Measurements from ENCODE around the gene RAB11FIP4.

Gene RAB11FIP4

DNA sequence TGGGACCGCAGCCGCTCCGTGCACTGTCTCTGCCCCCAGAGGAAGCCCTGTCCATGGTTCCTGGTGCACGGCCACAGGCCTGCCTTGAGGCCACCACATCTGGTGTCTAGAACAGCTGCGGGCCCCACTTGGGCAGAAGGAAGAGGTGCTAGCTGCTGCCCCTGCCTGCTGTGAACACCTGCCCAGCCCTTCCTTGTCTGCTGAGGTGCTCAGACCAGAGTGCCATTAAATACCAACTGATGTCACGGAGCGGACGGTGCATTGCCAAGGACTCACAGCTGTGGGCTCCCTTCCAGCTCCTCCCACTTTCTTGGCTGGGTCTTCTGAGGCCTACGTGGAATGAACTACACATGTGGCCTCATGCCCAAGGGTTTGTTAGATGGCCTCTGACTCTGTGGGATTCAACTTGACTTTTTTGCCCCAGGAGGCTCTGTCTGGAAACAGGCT is 146.1 kb downstream of the RAB11FIP4 start:
- no peaks in the 10 kb centered on the region for H3K27me3 ChIP-seq (ENCODE audit: insufficient read depth, low read length, poor library complexity, severe bottlenecking)
- peaks cover 62% of the 10 kb centered on the region for H3K4me1 ChIP-seq (ENCODE audit: insufficient read depth, low read length, poor library complexity, severe bottlenecking)
- peak overlapping the region; percentile 22 for H3K4me3 ChIP-seq (ENCODE audit: low read length, poor library complexity, severe bottlenecking)
- H3K9me2 ChIP-seq (replicated peaks; ENCODE audit: low read depth, low read length), result no peaks in the 10 kb centered on the region
- no peaks in the 10 kb centered on the region for H3F3A ChIP-seq (ENCODE audit: low read depth)
- TF ChIP-seq CTCF (conservative IDR thresholded peaks at IDR 0.05; ENCODE audit: low read length), result no peak
- no peak for TF ChIP-seq EZH2phosphoT487 (IDR thresholded peaks at IDR 0.05; ENCODE audit: borderline replicate concordance)
- no peak overlapping the region for H2AFZ ChIP-seq (ENCODE audit: low read length)
- H3K36me3 ChIP-seq (ENCODE audit: insufficient read depth, low read length), result no peaks in the 10 kb centered on the region
- no peaks in the 10 kb centered on the region for H4K20me1 ChIP-seq (ENCODE audit: insufficient read depth, low read length, poor library complexity, severe bottlenecking)
- H3K79me2 ChIP-seq (ENCODE audit: insufficient read depth, low read length), result no peaks in the 10 kb centered on the region
- H3K9ac ChIP-seq (ENCODE audit: low read depth, low read length, poor library complexity, severe bottlenecking), result peak overlapping the region; percentile 67
- peak overlapping the region; percentile 45 for H3K4me2 ChIP-seq (ENCODE audit: low read depth, low read length, poor library complexity, severe bottlenecking)
- no peaks in the 10 kb centered on the region for H3K9me3 ChIP-seq (ENCODE audit: insufficient read depth, low read depth, low read length)

GRCh38 chr17:31538080-31538762 is 146.7 kb downstream of the RAB11FIP4 start:
- H3K79me2 ChIP-seq (ENCODE audit: insufficient read depth, low read length), result no peaks in the 10 kb centered on the region
- H3K9me2 ChIP-seq (replicated peaks; ENCODE audit: low read depth, low read length), result no peaks in the 10 kb centered on the region
- H3F3A ChIP-seq (ENCODE audit: low read depth), result no peaks in the 10 kb centered on the region
- TF ChIP-seq CTCF (conservative IDR thresholded peaks at IDR 0.05; ENCODE audit: low read length), result no peak
- no peak for TF ChIP-seq EZH2phosphoT487 (IDR thresholded peaks at IDR 0.05; ENCODE audit: borderline replicate concordance)
- peak overlapping the region; percentile 45 for H3K4me2 ChIP-seq (ENCODE audit: low read depth, low read length, poor library complexity, severe bottlenecking)
- no peak overlapping the region for H2AFZ ChIP-seq (ENCODE audit: low read length)
- H3K4me1 ChIP-seq (ENCODE audit: insufficient read depth, low read length, poor library complexity, severe bottlenecking), result peaks cover 62% of the 10 kb centered on the region
- peak overlapping the region; percentile 67 for H3K9ac ChIP-seq (ENCODE audit: low read depth, low read length, poor library complexity, severe bottlenecking)
- no peaks in the 10 kb centered on the region for H3K27me3 ChIP-seq (ENCODE audit: insufficient read depth, low read length, poor library complexity, severe bottlenecking)
- peak overlapping the region; percentile 22 for H3K4me3 ChIP-seq (ENCODE audit: low read length, poor library complexity, severe bottlenecking)
- no peaks in the 10 kb centered on the region for H3K9me3 ChIP-seq (ENCODE audit: insufficient read depth, low read depth, low read length)
- no peaks in the 10 kb centered on the region for H3K36me3 ChIP-seq (ENCODE audit: insufficient read depth, low read length)
- H4K20me1 ChIP-seq (ENCODE audit: insufficient read depth, low read length, poor library complexity, severe bottlenecking), result no peaks in the 10 kb centered on the region

DNA sequence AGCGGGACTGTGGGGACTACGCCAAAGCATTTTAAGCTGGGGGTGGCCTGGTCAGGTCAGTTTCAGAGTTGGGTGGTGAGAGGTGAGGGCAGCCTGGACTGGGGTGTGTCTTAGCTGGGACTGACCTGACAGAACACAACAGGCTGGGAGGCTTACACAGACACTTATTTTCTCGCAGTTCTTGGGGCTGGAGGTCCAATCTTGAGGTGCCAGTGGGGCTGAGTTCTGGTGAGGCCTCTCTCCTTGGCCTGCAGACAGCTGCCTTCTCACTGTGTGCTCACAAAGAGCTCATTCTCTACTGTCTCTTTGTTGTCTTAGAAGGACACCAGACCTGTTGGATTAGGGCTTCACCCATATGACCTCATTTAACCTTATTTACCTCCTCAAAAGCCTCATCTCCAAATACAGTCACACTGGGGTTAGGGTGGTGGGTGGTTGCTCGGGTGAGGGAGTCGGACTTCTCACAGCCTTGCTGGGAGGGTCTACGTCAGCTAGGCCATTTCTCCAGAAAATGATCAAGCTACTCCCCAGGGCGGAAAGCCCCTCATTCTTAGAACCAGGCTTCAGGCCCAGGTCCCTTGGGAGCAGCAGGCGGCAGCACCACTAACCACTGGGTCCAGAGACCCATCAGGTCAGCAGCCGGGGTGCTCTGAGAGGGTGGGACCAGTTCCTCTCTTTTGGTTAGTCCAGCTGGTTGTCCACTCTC is 149.3 kb downstream of the RAB11FIP4 start:
- no peak overlapping the region for H2AFZ ChIP-seq (ENCODE audit: low read length)
- no peaks in the 10 kb centered on the region for H3K9me3 ChIP-seq (ENCODE audit: insufficient read depth, low read depth, low read length)
- no peaks in the 10 kb centered on the region for H3F3A ChIP-seq (ENCODE audit: low read depth)
- peaks cover 48% of the 10 kb centered on the region for H3K4me1 ChIP-seq (ENCODE audit: insufficient read depth, low read length, poor library complexity, severe bottlenecking)
- no peaks in the 10 kb centered on the region for H4K20me1 ChIP-seq (ENCODE audit: insufficient read depth, low read length, poor library complexity, severe bottlenecking)
- no peaks in the 10 kb centered on the region for H3K79me2 ChIP-seq (ENCODE audit: insufficient read depth, low read length)
- H3K9me2 ChIP-seq (replicated peaks; ENCODE audit: low read depth, low read length), result no peaks in the 10 kb centered on the region
- H3K36me3 ChIP-seq (ENCODE audit: insufficient read depth, low read length), result no peaks in the 10 kb centered on the region
- no peak overlapping the region for H3K4me3 ChIP-seq (ENCODE audit: low read length, poor library complexity, severe bottlenecking)
- H3K9ac ChIP-seq (ENCODE audit: low read depth, low read length, poor library complexity, severe bottlenecking), result no peak overlapping the region
- no peak for TF ChIP-seq CTCF (conservative IDR thresholded peaks at IDR 0.05; ENCODE audit: low read length)
- TF ChIP-seq EZH2phosphoT487 (IDR thresholded peaks at IDR 0.05; ENCODE audit: borderline replicate concordance), result no peak
- H3K27me3 ChIP-seq (ENCODE audit: insufficient read depth, low read length, poor library complexity, severe bottlenecking), result no peaks in the 10 kb centered on the region
- H3K4me2 ChIP-seq (ENCODE audit: low read depth, low read length, poor library complexity, severe bottlenecking), result no peak overlapping the region
